GM19238 (cell line): ENCODE measurements around the gene FUBP3.

Source experiments
- DNase-seq: peaks from one replicate; pipeline ENCODE4 v3.0.0; 2011; ENCODE audit warnings: low spot score; ENCODE audit not compliant: insufficient read length

The FUBP3 gene, protein sequence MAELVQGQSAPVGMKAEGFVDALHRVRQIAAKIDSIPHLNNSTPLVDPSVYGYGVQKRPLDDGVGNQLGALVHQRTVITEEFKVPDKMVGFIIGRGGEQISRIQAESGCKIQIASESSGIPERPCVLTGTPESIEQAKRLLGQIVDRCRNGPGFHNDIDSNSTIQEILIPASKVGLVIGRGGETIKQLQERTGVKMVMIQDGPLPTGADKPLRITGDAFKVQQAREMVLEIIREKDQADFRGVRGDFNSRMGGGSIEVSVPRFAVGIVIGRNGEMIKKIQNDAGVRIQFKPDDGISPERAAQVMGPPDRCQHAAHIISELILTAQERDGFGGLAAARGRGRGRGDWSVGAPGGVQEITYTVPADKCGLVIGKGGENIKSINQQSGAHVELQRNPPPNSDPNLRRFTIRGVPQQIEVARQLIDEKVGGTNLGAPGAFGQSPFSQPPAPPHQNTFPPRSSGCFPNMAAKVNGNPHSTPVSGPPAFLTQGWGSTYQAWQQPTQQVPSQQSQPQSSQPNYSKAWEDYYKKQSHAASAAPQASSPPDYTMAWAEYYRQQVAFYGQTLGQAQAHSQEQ

DNA sequence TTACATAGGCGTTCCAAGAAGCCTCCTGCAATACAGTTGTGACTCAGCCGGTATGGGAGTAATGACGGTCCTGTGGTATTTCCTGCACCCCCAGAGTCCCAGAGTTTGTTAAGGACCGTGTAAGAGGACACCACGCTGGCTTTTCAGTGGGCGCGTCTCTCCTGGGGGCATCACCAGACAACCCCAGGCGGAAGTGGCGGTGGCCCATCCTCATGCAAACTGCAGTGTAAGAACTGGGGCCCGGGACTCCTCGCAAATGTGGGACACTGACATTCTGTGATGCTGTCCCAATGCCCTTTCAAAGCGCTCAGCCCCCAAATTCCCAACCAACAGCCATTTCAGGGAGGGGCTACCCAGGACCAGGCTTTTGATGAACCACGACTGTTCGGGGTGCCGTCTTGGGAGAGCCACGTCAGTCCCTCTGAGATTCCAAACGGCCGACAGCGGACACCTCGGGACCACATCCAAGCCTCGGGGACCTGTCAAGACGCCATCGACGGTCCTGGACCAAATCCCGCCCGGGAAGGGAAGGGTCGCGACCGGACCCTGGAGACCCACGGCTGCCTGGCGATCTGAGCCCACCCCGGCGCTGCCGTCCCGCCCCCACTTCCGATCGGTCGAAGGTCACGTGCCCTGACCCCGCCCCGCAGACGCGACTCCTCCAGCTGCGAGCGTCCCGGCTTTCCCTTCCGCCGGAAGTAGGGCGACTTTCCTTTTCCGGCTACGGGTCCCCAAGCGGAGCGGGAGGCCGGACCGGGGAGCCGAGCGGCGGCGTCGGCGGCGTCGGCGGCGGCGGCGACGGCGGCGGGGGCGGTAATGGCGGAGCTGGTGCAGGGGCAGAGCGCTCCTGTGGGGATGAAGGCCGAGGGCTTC is at the start of gene FUBP3:
Gene FUBP3 (plus strand): TSS at position 713 of the 873 bp plus-strand sequence. CDS start 104 bp downstream, at position 817.
- DNase-seq, result peak; percentile 98

DNA sequence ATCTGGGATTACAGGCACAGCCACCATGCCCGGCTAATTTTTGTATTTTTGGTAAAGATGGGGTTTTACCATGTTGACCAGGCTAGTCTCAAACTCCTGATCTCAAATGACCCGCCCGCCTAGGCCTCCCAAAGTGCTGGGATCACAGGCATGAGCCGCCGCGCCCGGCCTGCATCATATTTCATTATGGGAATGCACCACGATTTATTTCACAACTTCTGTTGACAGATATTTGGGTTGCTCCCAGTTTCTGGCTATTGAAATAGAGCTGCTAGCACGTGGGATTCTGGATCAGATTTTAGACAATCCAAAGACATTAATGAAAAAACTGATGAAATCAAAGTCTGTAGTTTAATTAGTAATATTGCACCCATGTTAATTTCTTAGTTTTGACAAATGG is 48.4 kb upstream of the FUBP3 start:
- DNase-seq, result no peak

DNA sequence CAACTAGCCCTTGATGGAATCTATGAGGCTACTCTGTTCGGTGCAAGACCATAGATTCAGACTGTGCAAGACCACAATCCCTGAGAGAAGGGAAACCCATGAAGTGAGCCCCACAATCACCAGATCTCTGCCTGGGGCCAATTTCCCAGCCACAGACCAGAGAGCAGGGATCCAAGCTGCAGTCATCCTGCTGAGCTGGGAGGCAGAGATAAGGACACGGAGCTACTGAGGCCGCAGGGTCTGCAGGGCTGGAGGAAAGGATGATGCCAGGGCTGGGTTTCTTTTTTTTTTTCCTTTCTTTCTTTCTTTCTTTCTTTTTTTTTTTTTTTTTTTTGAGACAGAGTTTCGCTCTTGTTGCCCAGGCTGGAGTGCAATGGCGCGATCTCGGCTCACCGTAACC is 47.7 kb upstream of the FUBP3 start:
- no peak for DNase-seq

DNA sequence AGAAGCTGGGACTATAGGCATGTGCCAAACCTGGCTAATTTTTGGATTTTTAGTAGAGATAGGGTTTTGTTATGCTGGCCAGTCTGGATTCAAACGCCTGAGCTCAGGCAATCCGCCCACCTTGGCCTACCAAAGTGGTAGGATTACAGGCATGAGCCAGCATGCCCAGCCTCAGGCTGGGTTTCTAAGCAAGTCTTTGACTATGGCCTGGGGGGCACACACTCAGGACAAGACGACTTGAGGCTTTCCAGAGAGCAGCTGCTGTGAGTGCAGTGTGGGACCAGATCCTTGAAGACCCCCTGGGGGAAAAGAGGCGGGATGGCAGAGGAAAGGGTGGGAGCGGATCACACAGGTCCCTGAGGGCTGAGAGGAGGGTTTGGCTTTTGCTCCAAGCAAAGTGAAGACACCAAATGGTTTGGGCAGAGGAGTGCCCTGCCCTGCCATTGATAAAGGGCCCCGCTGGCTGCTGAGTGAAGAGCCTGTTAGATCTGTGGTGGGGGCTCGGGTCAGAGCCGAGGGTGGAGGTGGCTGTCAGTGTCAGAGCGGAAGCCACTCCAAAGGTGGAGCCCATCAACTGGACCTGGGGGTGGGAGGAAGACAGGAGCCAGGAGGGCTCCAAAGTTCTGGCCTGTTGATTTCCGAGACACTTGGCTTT is 46.8 kb upstream of the FUBP3 start:
- no peak for DNase-seq

DNA sequence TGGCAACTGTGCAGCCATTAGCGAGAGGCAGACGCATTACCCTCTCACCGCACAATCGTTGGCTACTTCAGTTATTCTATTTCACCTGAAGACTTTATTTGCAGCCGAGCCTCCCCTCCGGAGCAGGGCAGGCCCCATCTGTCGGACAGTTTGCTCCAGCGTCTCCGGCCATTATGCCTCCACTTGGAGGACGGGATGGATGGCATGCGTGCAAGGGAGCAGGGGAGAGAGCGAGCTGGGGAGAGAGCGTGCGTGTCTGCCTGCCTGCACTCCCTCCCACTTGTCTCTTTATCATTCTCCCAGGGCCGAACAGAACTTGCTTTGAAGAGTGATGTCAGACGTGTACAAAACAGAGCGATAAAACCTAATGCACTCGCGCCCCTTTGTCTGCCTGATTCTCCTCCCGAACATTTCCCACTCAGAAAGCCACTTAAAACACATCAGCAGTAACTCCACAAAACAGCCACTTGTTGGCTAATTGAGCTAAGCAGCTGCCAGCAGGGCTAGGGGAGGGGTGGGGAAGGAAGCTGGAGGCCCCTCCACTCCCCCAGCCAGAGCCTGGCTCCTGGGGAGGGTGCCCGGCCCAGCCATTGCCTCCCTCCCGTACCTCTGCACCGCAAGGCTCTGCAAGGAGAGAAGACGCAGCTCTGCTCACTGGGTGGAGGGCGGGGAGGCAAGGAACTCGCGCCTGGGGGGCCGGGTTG is 43.4 kb upstream of the FUBP3 start:
- no peak for DNase-seq

DNA sequence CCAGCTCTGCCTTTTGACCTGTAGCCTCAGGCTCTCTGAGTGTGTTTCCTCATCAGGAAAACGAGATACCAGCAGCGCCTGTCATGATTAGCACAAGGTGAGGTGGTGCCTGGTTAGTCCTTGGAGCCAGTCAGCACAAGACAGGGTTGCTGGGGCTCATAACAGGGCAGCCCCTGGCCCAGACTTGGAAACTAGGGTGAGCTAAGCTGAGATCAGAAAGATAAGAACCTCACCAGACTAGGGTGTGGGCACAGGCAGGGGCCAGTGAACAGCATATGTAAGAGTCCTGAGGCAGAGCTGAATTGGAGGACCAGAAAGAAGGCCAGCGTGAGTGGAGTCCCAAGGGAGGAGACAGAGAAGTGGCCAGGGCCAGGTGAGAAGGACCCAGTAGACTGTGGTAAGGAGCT is 42.7 kb upstream of the FUBP3 start:
- DNase-seq, result no peak

DNA sequence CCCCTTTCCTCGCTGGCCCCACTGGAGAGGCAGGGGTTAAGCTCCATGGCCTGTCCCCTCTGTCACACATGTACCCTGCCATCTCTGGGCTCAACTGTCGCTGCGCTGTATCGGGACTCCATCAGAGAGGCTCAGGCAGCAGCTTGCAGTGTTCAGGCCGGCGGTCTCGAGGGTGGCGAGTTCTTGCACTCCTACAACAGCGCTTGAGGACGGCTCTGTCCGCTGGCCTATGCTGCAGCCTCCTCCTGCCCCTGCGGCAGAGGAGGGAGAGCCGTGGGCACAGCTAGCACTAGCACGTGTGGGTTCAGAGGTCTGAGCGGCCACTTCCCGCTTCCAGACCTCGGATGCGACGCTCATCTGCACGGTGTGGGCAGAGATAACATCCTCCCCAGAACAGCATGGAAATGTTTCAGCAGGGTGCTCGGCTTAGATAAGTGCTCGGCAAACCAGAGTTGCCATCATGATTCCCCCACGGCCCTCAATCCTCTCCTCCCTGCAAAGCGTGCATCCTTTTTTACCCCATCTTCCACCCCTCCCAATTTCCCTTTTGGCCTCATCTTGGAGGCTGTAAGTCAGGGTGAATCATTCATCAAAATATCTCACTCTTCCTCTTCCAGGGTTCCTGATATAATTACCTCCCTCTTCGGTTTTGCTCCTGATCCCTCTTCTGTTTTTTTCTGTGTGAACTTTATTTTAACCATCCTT is 41.9 kb upstream of the FUBP3 start:
- DNase-seq, result no peak

DNA sequence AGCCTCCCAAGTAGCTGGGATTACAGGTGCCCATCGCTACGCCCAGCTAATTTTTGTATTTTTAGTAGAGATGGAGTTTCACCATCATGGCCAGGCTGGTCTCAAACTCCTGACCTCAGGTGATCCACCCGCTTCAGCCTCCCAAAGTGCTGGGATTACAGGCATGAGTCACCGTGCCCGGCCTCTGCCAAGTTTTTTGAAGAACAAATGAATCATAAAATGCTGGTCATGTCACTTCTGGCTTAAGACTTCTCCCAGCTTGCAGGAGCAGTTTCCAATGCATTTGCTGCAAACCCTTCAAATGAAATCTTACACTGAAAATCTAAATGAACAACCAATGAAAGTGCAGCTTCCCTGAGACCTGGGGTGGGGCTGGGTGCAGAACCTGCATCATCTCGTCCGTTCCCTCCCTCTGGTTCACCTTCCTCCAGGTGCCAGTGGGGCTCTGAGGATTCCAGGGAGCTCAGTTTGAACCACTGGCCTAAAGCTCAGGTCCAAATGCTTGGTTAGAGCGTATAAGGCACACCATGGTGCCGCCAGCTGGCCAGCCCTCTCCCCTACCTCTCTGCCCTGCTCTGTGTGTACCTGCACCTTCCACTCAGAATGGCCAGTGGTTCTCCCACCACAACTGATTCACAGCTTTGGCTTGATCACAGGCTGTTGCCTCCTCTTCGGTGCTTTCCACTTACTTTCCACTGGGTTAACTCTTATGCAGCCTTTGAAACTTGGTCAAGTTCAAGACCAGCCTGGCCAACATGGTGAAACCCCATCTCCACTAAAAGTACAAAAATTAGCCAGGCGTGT is 39.8 kb upstream of the FUBP3 start:
- no peak for DNase-seq

DNA sequence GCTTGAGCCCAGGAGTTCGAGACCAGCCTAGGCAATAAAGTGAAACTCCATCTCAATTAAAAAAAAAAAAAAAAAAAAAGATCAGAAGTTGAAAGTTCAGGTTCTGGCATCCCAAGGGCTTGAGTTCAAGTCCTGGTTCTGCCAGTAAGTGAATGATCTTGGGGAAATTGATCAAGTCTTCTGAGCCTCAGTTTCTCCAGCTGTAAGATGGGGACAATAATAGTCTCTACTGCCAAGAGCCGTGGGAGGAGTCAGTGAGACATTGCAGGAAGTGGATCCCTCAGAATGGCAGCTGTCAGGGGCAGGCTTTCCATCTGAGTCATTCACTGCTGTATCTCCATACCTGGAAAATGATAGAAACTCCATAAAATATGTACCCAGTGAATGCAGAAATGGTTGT is 37.8 kb upstream of the FUBP3 start:
- no peak for DNase-seq

DNA sequence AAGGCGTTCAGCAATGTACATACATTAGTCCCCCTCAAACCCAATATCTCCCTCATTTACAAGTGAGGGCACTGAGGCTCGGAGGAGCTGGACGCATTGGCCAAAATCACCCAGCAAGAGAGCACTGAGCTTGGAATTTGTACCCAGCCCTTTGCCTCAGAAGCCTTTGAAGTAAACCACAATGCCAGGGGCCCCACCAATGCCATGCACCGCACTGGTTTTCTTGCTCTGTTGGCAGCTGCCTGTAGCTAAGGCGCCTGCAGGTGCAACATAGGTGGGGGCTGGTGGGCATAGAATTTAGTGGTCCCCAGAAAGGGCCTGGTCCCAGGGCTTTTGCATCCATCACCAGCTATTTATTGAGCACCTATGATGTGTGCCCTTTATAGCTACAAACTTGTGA is 37.3 kb upstream of the FUBP3 start:
- DNase-seq, result no peak

DNA sequence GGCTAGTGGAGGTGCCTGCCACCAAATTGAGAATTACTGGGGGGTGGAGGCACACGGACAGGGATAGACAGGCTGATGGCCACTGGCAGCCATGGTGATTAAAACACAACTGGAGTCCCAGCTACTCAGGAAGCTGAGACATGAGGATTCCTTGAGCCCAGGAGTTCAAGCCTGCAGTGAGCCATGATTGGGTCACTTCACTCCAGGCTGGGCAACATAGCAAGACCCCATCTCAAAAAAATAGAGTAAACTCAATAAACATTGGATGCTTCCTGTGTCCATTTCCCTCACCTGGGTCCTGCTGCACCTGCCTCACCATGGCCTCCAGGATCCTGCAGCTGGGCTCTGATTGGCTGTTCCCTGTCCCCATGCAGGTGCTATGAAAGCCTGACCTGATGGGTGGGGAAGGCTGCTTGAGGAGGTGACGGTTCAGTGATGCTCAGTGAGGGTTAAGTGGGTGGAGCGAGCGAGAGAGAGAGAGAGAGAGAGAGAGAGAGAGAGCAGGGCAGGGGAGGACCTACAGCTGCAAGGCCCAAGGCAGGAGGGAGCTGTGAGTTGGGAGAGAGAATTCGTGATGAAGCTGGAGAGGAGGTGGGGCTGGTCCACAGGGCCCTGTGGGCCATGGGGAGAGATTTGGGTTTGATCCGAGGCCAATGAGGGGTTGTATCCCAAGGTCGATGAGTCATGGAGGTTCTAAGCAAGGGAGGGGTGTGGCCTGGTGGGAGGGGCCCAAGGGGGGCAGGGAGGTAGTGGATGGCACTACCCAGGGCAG is 36.7 kb upstream of the FUBP3 start:
- DNase-seq, result no peak

DNA sequence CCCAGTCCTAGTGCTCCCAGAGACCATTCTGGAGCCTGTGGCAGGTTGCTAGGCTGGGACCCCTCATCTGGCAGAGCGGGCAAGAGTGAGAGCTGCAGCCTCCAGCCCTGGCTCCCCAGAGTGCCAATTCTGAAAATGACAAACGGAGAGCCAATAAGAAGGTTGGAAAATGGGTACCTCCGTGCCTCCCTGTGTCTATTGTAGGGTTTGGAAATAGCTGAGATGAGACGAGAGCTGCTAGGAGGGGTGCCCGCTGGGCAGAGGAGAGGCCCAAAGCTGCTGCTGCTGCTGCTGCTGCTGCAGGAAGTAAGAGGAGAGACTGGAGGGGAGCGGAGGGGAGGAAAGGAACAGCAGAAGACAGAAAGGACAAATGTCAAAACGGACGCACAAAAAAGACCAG is 36.0 kb upstream of the FUBP3 start:
- DNase-seq, result no peak

DNA sequence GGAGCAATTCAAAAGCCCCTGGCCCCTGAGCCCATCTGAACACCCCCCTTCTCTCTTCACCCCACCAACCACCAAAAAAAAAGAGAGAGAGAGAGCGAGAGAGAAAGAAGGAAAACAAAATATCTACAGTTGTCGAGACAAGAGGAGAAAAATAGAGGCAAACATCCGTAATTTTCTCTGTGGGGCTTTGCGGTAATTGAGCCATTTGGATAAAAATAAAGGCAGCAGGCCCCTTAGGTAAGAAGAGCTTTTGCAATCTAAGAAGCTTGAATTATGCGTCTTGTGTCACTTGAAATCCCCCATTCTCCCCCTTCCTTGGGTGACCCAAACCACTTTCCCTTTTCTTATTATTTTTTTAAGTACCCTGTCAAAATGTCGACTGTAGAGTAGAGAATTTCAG is 35.5 kb upstream of the FUBP3 start:
- no peak for DNase-seq

DNA sequence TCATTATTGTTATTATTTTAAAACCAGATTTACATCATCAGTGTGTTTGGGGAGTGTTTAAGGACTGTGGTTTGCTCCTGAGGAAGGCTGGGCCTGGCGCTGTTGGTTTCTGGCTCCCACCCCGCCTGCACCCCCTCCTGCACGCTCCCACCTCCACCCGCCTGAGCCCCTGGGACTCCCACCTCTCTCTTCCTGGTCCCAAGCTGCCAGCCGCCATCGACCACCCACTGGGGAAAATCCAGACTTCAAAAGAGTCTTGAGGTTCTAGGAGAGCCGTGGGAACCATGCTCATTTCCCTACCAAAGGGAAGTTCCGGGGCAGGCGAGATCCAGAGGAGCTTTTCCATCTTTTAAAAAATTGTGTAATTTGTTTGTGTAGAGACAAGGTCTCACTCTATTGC is 35.0 kb upstream of the FUBP3 start:
- DNase-seq, result no peak

DNA sequence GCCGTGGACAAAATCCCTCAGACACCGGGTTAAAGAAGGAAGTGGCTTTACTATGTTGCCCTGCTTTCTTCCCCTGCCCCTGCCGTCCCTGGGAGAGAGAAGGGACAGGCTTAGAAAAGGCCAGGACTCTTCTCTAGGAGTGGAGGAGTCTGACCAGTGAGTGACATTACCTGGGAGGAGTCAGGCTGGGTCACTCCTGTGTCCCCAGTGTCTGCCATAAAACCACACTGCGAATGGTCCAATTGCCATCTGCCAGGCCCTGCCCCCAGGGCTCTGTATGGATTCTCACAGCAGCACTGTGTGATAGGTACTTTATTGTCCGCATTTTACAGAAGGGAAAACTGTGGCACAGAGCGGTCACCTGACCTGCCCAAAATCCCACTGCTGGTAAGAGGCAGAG is 31.3 kb upstream of the FUBP3 start:
- DNase-seq, result no peak

DNA sequence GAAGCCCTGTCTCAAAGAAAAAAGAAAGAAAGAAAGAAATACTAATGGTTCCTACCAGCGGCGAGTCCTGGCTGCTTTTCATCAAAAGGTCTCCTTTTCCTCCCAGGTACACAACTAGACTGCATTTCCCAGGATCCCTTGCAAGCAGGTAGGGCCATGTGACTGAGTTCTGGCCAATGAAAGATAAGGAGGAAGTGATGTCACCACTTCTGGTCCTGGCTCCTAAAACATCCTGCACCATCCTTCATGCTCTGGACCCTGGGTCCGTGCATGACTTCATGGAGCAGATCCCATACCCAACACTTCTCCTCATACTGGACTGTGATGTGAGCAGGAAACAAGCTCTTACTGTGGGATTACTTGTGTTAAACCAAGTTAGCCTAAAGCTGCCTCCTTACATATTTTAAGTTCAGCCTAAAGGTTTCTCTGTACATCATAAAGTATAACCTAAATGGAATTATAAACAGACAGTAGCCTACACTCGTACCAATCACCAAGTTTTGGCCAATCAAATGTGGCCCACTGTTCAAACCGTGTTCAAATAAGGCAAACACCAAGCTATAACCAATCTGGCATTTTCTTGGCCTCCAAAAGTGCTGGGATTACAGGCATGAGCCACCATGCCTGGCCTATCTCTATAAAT is 30.2 kb upstream of the FUBP3 start:
- DNase-seq, result no peak

DNA sequence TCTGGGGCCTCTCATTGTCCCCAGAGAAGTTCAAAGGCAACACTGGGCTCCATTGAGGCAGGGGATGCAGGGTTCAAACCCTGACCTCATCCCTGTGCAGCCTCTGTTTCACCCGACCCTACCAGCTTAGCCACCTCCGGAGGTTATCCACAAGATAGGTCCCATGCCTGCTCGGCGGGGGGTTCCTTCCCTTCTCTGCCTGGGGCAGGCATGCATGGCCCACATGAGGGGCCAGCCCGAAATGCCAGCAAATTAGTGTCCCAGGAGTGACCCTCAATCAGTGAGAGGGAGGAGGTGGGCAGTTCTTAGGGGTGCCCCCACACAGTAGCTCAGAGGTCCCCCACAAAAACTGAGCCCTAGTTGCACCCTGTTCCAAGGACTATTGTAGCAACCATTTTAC is 24.8 kb upstream of the FUBP3 start:
- no peak for DNase-seq

DNA sequence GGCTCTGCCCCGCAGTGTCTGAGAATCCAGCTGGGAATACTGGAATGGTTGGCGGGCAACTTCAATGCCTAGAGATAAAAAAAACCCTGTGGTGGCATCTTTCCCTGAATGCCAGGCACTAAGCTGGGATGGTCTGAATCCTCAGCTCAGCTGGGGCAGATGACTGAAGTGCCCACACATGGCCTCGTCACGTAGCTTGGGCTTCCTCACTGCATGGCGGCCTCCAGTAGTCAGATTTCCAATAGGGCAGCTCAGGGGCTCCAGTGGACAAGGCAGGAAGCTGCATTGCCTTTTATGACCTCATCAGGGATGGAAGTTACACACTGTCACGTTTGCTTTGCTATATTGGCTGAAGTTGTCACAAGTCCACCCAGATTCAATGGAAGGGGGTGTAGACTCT is 24.3 kb upstream of the FUBP3 start:
- DNase-seq, result no peak
